MV-4-11 (cell line): ENCODE measurements around the gene BTBD9.

Source experiments
- DNase-seq: peaks from one replicate; lab custom pipeline; 2025; lab: John Stamatoyannopoulos, UW

BTBD9 gene

GRCh38 chr6:38481211-38481836 lies 158.4 kb downstream of the BTBD9 start:
- no peak for DNase-seq

GRCh38 chr6:38480036-38480435 lies 159.7 kb downstream of the BTBD9 start:
- no peak for DNase-seq

DNA sequence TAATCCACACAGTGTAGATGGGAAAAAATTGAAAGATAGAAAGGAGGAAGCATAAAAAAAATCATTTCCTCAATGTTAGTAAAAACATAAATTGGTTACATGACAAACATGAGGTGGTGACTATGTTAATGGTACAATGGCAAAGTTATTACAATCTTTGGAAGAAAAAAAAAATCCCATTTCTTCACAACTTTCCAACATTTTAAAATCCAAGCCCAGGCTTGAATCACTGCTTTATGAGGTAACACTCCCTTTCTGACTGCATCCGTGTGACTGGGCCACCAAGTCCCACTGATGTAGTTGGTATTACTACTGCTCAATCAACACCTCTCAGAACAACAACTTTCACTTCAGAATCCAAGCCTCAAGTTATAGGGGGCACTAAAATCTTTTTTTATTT lies 160.4 kb downstream of the BTBD9 start:
- DNase-seq, result peak; percentile 19

DNA sequence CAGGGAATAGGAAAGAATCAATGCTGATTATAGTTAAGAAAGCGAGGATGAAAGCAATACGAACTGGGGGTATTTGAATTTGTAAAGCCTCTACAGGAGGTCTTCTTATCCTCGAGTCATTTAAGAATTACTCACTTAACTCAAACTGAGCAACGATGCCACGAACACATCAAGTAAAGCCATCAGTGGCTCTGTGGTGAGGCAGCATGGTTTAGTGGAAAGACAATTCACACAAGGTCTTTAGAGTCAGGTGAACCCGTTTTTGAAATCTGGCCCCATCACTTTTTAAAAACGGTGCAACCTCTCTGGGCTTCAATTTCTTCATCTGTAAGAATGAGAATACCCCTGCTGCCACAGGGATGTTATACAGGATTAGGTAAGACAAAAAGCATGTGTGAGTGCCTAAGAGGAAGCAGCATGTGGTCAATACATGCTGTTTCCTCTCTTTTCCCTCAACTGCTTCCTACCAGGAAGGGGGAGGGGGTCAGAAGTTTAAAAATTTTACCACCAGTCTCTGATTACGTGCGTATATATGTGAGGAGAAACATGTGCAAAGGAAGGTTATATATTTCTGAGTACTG lies 162.0 kb downstream of the BTBD9 start:
- peak; percentile 57 for DNase-seq

DNA sequence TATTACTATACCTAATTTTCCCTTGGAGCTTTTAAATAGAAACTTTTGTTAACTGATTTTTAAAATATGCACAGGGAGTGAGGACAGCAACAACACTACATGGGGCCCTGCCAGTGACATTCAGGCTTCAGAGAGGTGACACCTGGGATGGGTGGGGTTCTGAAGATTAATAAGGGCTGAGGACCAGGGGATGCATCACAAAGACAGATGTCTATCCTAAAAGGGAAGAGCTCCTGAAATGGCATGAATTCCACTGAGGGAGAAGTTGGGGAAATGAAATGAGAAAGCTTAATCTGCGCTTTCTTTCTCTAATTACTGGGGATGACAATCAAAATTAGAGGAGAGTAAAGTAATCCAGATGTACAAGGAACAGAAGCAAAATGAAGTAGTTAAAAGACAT lies 162.8 kb downstream of the BTBD9 start:
- DNase-seq, result no peak

DNA sequence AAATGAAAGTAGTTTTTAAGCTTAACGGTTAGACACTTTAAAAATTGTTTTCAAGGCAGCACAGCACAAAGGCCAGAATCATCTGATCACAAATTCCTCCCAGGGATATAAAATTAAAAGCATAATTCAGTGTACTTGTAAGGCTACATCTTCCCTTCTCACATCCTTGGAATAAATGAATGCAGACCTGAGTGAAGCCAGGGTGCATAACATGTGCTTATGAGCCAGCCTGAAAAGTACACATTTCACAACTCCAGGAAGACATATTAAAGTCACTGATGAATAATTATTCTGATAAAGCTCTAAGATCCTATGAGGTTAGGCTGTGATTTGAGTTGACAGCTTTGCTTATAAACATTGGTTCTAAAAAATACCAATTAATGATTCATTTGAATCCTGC lies 163.6 kb downstream of the BTBD9 start:
- DNase-seq, result no peak

DNA sequence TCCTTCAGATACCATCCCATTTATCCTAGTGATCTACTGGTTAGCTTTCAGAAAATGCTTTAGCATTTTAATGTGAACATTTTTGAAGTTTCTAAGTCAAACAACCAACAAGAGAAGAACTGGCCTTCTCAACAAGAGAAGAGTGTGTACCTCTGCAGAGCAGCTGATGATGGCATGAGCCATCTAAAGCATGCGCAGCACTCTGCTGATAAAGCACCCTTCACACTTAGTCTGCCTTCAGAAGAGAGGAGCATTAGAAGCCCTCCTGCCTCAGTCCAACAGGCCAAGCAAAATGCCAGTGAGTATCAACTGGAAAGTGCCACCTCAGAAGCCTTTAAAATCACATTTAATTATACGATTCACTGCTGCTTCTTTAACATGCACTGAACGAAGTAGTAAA lies 169.2 kb downstream of the BTBD9 start:
- DNase-seq, result no peak

GRCh38 chr6:38467566-38467965 lies 172.2 kb downstream of the BTBD9 start:
- no peak for DNase-seq

DNA sequence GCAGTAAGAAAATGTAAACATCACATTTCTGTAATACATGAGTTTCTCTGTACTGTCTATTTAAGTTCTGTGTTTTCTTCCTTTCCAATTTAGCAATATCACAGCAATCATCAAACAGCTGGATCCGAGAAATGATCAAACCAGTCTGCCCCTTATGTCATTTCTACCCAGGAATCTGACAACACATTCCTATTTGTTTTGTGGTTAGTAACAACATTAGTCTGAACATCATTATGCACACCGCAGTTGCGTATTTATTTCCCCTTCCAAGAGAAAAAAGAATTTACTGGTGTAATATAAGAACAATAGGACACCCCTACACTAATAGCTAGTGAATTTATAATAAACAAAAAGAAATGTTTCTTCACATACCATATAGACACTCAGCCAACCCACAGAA lies 179.5 kb downstream of the BTBD9 start:
- no peak for DNase-seq

- no peak for DNase-seq
These were observed 180.4 kb downstream of the BTBD9 start for GRCh38 chr6:38459291-38459690.

- DNase-seq, result no peak
These were observed 185.9 kb downstream of the BTBD9 start for GRCh38 chr6:38453861-38454260.

- DNase-seq, result no peak
These were observed 186.7 kb downstream of the BTBD9 start for GRCh38 chr6:38452816-38453660.

- DNase-seq, result no peak
These were observed 189.0 kb downstream of the BTBD9 start for GRCh38 chr6:38450717-38451116.

DNA sequence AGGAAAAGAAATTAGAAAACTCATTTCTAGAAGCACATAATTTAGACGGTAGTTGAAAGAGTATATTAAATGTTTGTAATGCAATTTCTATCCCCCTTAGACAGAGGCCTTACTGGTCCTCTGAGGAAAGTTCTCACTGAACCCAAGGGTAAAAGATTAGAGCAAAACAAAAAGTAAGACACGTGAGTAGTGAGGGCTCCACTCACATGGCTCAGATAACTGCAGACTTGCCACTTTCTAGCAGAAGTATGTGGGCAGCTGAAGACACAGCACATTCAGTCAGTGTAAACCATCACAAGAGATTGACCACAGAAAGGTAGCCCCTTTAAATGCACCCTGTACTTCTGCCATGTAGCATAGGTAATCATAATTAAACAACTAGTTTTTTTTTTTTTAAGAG lies 193.8 kb downstream of the BTBD9 start:
- DNase-seq, result no peak

DNA sequence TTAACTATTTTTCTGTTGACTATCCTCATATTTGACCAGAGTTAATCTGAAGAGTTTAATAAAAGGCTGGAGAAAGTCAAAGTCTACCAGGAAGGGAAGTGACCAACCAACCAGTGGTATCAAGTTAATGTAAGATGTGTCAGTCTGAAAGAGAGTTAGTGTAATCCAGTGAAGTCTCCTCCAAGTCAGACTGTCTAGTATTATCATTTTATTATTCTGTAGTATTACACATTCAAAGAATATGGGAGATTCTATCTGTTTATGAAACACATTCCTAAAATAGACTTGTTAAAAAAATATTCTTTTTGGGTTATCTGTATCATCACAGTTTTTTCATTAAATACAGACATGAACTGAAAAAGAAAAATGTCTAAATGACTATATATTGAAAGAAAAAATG lies 194.4 kb downstream of the BTBD9 start:
- DNase-seq, result no peak

DNA sequence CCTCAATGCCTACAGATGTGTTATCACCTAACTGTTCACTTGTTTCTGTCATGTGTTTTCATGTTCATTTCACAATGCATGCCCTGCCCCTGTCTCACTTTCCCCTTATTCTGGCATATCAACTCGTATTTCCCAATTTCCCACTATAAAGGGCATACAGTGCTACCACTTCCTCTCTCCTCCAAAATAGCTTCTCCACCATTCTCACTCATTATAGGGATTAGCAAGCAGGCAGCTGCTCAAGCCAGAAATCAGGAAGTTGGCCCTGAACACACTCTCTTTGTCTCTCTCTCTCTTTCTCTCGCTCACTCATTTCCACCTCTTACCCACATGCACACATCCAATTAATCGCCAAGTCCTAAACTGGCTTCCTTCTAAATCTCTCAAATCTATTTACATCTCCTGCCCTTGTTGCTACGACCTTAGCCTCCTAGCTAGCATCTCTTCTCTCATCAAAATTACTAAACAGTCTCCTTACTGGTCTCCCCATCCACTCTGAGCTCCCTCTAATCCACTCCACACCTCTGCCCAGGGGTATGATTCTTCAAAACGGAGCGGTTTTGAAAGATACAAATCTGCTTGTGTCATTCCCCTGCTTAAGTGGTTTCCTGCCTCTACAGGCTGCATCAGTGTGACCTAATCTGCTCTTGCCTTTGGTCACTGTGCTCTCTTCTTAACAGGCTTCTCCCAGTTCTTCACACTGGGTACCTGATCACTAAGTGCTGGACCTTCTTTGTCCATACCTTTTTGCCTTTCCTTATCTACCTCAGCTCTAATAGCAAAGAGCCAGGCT lies 196.2 kb downstream of the BTBD9 start:
- DNase-seq, result peak; percentile 96

DNA sequence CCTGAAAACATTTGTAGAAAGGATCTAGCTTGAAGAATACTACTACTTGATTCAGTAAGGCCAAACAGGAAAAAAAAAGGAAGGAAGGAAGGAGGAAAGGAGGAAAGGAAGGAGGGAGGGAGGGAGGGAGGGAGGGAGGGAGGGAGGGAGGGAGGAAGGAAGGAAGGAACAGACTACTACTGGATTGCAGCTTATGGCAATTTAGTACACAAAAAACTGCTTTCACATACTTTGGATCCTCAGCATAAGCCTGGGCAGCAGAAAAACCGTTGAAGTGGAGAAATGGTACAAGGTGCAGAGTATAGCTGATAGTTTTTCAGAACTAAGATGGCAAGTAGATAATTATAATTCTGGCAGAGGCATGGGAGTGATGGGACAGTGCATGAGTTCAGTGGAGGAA lies 201.6 kb downstream of the BTBD9 start:
- DNase-seq, result no peak

DNA sequence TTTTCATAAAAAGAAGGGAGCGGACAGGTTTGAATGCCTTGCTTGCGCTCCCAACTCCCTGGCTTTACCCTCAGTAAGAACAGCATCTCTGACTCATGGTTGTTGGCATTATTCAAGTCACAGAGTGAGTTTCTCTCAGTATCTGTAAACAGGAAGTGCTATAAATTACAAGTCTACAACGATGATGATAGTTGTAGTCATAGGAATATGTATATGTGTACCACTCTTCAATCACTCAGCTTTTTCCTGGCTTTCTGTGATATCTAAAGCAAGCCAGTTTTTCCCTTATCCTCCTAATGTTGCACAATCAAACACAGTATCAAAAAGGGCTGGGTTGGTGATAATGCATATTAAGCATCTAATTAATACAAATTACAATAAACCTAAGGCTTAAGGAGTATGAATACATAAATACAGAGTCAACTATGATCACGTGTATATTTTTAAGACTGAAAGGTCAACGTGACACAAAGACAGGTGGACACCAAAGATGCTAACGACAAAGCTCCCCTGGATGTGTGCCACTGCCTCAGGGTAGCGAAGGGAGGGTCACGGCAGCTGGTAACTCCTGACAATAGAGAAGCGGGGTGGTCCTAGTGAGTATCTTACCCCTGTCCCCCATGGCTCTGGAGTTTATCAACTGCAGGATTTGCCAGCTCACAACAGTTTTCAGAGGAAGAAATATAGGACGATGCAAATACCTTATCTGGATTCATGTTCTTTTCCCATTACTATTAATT lies 202.8 kb downstream of the BTBD9 start:
- DNase-seq, result peak; percentile 23

DNA sequence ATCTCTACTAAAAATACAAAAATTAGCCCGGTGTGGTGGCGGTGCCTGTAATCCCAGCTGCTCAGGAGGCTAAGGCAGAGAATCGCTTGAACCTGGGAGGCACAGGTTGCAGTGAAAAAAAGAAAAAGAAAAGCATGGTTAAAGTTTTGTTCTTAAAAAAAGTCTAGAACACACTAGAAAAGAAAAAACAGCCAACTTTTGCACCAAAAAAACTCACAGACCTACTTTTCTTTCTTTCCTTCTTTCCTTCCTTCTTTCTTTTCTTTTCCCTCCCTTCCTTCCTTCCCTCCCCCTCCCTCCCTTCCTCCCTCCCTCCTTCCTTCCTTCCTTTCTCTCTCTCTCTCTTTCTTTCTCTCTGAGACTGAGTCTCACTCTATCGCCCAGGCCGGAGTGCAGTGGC lies 204.4 kb downstream of the BTBD9 start:
- no peak for DNase-seq

DNA sequence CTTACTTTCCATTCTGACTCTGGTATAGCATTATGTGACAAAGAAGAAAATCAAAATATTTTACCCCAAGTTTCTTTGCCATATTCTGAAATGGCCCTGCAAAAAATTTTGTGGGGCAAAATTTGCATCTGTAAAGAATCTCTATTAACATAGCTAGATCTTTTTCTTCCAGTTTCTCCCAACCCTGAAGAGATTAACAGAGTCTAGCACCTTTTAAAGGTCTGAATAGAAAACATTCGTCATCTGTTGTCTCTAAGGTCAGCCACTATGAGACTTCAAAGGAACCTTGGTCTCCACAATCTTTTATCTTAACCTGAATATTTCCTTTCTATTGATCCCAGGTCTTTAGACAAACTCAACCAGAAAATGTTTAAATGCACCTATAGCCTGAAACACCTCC lies 205.7 kb downstream of the BTBD9 start:
- DNase-seq, result no peak

- no peak for DNase-seq
These were observed 207.2 kb downstream of the BTBD9 start for GRCh38 chr6:38432479-38432878.

DNA sequence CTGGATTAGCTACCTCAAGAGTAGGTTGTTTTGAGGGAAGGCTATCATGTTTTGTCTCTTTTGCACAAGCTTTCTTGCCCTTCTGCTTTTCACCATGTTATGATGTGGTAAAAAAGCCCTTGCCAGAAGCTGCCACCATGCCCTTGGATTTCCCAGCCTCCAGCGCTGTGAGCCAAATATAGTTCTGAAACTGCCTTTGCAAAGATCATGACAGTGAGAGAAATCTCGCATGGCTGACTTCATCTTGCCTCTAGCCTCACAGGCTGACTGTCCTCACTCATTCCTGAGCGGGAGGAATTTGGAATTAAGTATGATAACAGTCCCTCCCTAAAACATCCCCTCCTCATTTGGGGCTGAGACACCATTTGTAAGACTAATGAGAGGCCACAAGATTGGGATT lies 207.7 kb downstream of the BTBD9 start:
- DNase-seq, result no peak
